Suprapubic skin (tissue), 4 donors: Measurements from ENCODE around the gene USP6. TPM values are rescaled to one million over a fixed set of nuclear protein-coding genes. Genes with fewer than 3 reads are reported as not detected.
"Not testable (repeated sequence)": the region's sequence is repeated elsewhere in the genome, so short reads cannot be mapped to it uniquely, and the experiment has no call there.

Experiments used
- DNase-seq, 2 donors: peaks; one replicate each; pipeline ENCODE4 v3.0.0-alpha.2; 2019; ENCODE audit warnings: low spot score in 2 of 2
- H3K27ac ChIP-seq: fragments of 200-600 bp; sonication (generic); one replicate; pipeline ENCODE4 v1.5.1; 2019
- H3K27me3 ChIP-seq: fragments of 200-600 bp; sonication (generic); one replicate; pipeline ENCODE4 v1.5.1; 2019
- H3K36me3 ChIP-seq: fragments of 200-600 bp; sonication (generic); one replicate; pipeline ENCODE4 v1.5.1; 2019
- H3K4me1 ChIP-seq: fragments of 200-600 bp; sonication (generic); one replicate; pipeline ENCODE4 v1.5.1; 2019
- H3K4me3 ChIP-seq: fragments of 200-600 bp; sonication (generic); one replicate; pipeline ENCODE4 v1.5.1; 2019; ENCODE audit warnings: mild to moderate bottlenecking
- H3K9me3 ChIP-seq: fragments of 200-600 bp; sonication (generic); one replicate; pipeline ENCODE4 v1.5.1; 2019
- EP300 ChIP-seq: sonication (generic); formaldehyde crosslinking; IDR thresholded peaks from one replicate; pipeline ENCODE4 v1.6.1; 2017; ENCODE audit warnings: antibody characterized with exemption
- POLR2A ChIP-seq, 2 donors: fragments of 450-650 bp; IDR thresholded peaks; one replicate each; pipeline ENCODE4 v1.6.1; 2017; ENCODE audit warnings: antibody characterized with exemption in 2 of 2, mild to moderate bottlenecking in 2 of 2, moderate library complexity in 2 of 2
- POLR2AphosphoS5 ChIP-seq, 3 donors: sonication (generic); formaldehyde crosslinking; IDR thresholded peaks; one replicate each; pipeline ENCODE4 v1.6.1; 2017; ENCODE audit warnings: antibody characterized with exemption in 3 of 3
- WGBS: methylation state at CpG from one replicate; pipeline ENCODE4 v1.1.5; 2018; 5-methylcytosine and 5-hydroxymethylcytosine counted together
- total RNA-seq, 4 donors: library from RNA; depleted of rRNA; stranded (reverse); fragments of >200 nt; gene quantifications; one replicate each; pipeline ENCODE4 v1.1.0, GENCODE V29; 2016
- TF ChIP-seq, protein P1 (sequence below), 2 donors: fragments of 200-600 bp in 1 of 2; fragments of 450-650 bp in 1 of 2; sonication (generic) in 1 of 2; IDR thresholded peaks; one replicate each; pipeline ENCODE4 v1.5.1; 2016 to 2019; ENCODE audit warnings: antibody characterized with exemption in 2 of 2, mild to moderate bottlenecking in 1 of 2, moderate library complexity in 1 of 2

Gene USP6
- total RNA-seq, 4 donors from 2014 or later: 0.16 to 1.4 (median 0.89) TPM; not detected in 1

DNA sequence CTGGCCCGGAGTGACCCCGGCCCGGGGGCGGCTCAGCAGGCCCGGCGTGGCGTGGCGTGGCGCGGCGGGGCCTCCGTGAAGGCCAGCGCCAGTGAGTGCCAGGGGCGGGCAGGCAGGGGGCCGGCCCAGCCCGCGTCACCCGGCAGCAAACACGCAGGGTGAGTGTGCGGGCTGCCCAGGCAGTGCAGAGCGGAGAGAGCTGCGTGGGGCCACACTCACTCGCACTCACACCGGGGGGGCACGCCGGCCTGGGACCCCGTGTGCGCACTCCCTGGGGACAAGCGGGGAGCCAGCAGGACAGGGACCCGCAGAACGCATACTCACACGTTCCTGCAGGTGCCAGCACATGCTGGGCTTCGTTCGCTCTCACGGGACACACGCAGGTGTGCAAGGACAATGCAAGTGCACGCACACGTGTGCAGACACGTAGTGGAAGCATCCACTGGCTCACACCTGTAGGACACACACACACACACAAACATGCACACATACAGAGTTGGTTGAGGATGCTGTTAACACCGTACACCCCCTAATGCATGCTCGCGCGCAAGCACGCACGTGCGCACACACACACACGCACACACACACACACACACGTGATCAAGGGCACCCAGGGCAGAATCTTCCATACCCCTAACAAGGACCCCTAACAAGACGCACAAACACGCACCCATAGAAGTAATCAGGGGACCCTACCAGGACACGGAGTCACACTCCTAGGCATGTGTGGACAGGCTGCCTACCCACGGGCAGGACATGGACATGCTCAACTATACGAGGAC lies 7.7 kb downstream of the USP6 start:
- peaks cover 18% of the 10 kb centered on the region for H3K4me1 ChIP-seq
- WGBS: 72% methylated on average over 15 of the region's 53 CpGs
- no peaks in the 10 kb centered on the region for H3K36me3 ChIP-seq
- H3K27me3 ChIP-seq: peaks cover 30% of the 10 kb centered on the region
- H3K27ac ChIP-seq: no peak overlapping the region
- peak overlapping the region; percentile 60 for H3K4me3 ChIP-seq
- no peak for TF ChIP-seq EP300
- TF ChIP-seq, protein P1, sequence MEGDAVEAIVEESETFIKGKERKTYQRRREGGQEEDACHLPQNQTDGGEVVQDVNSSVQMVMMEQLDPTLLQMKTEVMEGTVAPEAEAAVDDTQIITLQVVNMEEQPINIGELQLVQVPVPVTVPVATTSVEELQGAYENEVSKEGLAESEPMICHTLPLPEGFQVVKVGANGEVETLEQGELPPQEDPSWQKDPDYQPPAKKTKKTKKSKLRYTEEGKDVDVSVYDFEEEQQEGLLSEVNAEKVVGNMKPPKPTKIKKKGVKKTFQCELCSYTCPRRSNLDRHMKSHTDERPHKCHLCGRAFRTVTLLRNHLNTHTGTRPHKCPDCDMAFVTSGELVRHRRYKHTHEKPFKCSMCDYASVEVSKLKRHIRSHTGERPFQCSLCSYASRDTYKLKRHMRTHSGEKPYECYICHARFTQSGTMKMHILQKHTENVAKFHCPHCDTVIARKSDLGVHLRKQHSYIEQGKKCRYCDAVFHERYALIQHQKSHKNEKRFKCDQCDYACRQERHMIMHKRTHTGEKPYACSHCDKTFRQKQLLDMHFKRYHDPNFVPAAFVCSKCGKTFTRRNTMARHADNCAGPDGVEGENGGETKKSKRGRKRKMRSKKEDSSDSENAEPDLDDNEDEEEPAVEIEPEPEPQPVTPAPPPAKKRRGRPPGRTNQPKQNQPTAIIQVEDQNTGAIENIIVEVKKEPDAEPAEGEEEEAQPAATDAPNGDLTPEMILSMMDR (IDR thresholded peaks at IDR 0.05): no peak
- TF ChIP-seq POLR2AphosphoS5 (IDR thresholded peaks at IDR 0.05): no peak
- TF ChIP-seq POLR2A (IDR thresholded peaks at IDR 0.05): no peak
- H3K9me3 ChIP-seq: no peaks in the 10 kb centered on the region
- peak; percentile 51 to 59 for DNase-seq

DNA sequence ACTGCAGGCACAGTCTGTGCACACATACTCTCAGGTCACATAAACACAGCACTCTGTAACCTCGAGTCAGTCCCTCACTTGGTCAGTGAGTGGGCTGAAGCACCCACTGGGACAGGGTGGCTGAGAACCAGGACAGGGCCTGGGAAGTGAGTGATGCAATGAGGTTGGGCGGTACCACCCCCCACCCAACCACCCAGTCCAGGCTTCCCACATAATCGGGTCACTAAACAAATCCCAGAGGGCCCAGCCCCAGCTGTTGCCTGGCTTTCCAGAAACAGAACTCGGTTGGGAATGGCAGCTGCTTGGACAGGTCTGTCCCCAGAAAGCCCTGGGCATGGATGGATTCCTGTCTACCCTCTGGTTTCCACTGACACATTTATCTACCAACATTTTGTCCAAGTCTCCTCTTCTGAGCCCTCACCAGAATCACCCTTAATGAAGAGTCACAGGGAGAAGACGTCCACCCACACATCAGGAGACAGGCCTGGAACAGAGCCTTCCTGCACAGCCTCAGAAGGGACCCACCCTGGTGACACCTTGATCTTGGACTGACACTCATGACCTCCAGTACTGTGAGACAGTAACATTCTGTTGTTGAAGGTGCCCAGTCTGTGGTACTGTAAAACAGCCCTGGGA lies 8.4 kb downstream of the USP6 start:
- 77% methylated on average over 2 of the region's 5 CpGs for WGBS
- H3K27me3 ChIP-seq: peaks cover 30% of the 10 kb centered on the region
- DNase-seq: peak; percentile 24 to 55

GRCh38 chr17:5124896-5125295 lies 9.1 kb downstream of the USP6 start:
- peaks cover 18% of the 10 kb centered on the region for H3K4me1 ChIP-seq
- H3K27me3 ChIP-seq: peaks cover 30% of the 10 kb centered on the region
- not testable (repeated sequence) for H3K4me3 ChIP-seq, H3K36me3 ChIP-seq, H3K9me3 ChIP-seq, H3K27ac ChIP-seq
- peak in 1 of 2 donors; percentile 31 for DNase-seq
- WGBS: 69% methylated on average over 7 of the region's 7 CpGs

More for the DNA sequence above, 8.4 kb downstream of the USP6 start:
- not testable (repeated sequence) for H3K9me3 ChIP-seq, H3K36me3 ChIP-seq, H3K4me3 ChIP-seq, H3K27ac ChIP-seq
- peaks cover 18% of the 10 kb centered on the region for H3K4me1 ChIP-seq

DNA sequence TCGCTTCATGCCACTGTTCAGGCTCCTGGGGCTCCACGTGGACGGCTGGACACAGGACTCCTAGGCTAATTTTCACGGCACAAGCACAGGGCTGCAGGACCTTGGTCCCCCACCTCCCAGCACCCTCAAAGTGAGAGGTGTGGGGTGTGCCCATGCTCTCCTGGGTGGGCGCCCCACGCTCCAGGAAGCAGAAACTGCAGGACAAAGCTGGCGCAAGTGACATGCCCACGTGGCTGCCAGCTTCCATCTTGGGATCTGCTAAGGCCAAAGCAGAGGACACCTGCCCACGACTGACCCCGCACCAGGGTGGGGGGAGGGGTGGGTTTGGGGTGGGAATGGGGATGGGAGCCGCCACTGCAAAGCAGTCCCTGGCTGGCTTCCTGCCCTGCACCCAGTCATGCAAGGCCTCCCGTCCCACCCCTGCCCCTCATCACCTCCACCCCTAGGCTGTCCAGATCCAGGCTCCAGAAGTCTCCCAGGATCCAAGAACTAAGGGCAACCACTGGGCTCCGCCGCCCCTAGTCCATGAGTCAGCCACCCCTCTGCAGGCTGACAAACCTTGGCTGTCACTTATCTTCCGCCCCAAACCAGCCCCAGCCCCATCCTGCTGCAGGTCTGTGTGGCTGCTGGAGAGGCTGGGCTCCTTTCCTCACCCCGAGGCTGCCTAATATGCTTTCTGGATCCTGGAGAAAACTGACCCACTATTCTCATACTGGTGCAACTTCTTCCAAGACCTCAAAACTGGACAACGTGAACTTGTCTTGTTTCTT lies 11.1 kb downstream of the USP6 start:
- Histone ChIP-seq H3K4me3 (no peak overlapping the region), H3K4me1 (peaks cover 18% of the 10 kb centered on the region), H3K27me3 (peaks cover 30% of the 10 kb centered on the region), H3K36me3 (no peaks in the 10 kb centered on the region), H3K9me3 (no peaks in the 10 kb centered on the region), H3K27ac (no peak overlapping the region)
- peak in 1 of 2 donors; percentile 55 for DNase-seq
- TF ChIP-seq POLR2AphosphoS5 (IDR thresholded peaks at IDR 0.05) (no peak), POLR2A (IDR thresholded peaks at IDR 0.05) (no peak), EP300 (no peak)
- TF ChIP-seq, protein P1 (IDR thresholded peaks at IDR 0.05): no peak
- WGBS: 79% methylated on average over 15 of the region's 17 CpGs

GRCh38 chr17:5127910-5128309 lies 12.1 kb downstream of the USP6 start:
- 75% methylated on average over 2 of the region's 4 CpGs for WGBS
- DNase-seq: peak in 1 of 2 donors; percentile 44
- Histone ChIP-seq H3K9me3 (no peaks in the 10 kb centered on the region), H3K4me3 (no peak overlapping the region), H3K4me1 (peaks cover 10% of the 10 kb centered on the region), H3K36me3 (no peaks in the 10 kb centered on the region), H3K27me3 (peaks cover 21% of the 10 kb centered on the region), H3K27ac (no peak overlapping the region)
- TF ChIP-seq, protein P1 (IDR thresholded peaks at IDR 0.05): no peak
- TF ChIP-seq EP300 (no peak), POLR2A (IDR thresholded peaks at IDR 0.05) (no peak), POLR2AphosphoS5 (IDR thresholded peaks at IDR 0.05) (no peak)

DNA sequence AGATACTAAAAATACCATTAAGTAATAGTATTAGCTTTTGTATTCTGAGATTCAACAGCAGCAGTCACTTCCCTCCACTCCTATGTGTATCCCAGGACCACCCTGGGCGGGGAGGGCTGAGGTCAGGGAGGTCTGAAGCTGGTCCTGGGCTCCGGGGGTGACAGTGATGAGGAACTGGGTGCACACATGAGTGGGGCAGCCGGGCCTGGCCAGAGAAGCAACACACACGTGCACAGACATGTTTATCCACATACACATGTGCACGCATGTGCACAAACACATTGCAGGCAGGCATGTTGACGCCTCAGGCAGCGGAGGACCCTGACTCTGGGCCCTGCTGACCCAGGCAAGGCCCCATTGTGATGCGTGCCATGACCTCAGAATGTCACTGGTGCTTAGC lies 12.6 kb downstream of the USP6 start:
- not testable (repeated sequence) for H3K27ac ChIP-seq, H3K9me3 ChIP-seq, H3K4me1 ChIP-seq, H3K4me3 ChIP-seq, H3K36me3 ChIP-seq
- peaks cover 17% of the 10 kb centered on the region for H3K27me3 ChIP-seq
- peak; percentile 24 to 62 for DNase-seq
- WGBS: 74% methylated on average over 4 of the region's 8 CpGs
